Measurements from ENCODE around the gene CREG2.

GRCh38 chr2:101300836-101301235 is 86.5 kb downstream of the CREG2 start:
- TF ChIP-seq CTCF (IDR thresholded peaks at IDR 0.05) (no peak), POLR2A (IDR thresholded peaks at IDR 0.05) (no peak)
